Fibroblast of upper back skin (primary cell): ENCODE measurements around the gene MAP7D1.
A peak's percentile ranks its signal among the peaks of the same experiment; 100 is the strongest.
"Not testable (repeated sequence)": the region's sequence is repeated elsewhere in the genome, so short reads cannot be mapped to it uniquely, and the experiment has no call there.

Experiments used
- DNase-seq: peaks from one replicate; pipeline ENCODE4 v3.0.0-alpha.2; 2013

MAP7D1 gene

GRCh38 chr1:36172017-36172747 is 16.2 kb downstream of the MAP7D1 start:
- DNase-seq = no peak

- DNase-seq = peak; percentile 80
These were observed 17.0 kb downstream of the MAP7D1 start for GRCh38 chr1:36172983-36173382.

- no peak for DNase-seq
These were observed 18.8 kb downstream of the MAP7D1 start for GRCh38 chr1:36174713-36175112.

GRCh38 chr1:36175137-36176095 is 19.5 kb downstream of the MAP7D1 start:
- DNase-seq = peak; percentile 25

- DNase-seq = no peak
These were observed 20.4 kb downstream of the MAP7D1 start for GRCh38 chr1:36176106-36176949.

- DNase-seq = no peak
These were observed 21.9 kb downstream of the MAP7D1 start for GRCh38 chr1:36177589-36178431.

- DNase-seq = no peak
These were observed 22.7 kb downstream of the MAP7D1 start for GRCh38 chr1:36178471-36179219.

- DNase-seq = no peak
These were observed 23.2 kb downstream of the MAP7D1 start for GRCh38 chr1:36179220-36179600.

GRCh38 chr1:36182734-36183133 is 26.8 kb downstream of the MAP7D1 start:
- no peak for DNase-seq

GRCh38 chr1:36183309-36183856 is 27.4 kb downstream of the MAP7D1 start:
- peak; percentile 19 for DNase-seq

GRCh38 chr1:36187800-36188593 is 32.0 kb downstream of the MAP7D1 start:
- peak; percentile 90 for DNase-seq

GRCh38 chr1:36196805-36197204 is 40.8 kb downstream of the MAP7D1 start:
- not testable (repeated sequence) for DNase-seq

- no peak for DNase-seq
These were observed 42.7 kb downstream of the MAP7D1 start for GRCh38 chr1:36198641-36199040.

- DNase-seq = no peak
These were observed 44.2 kb downstream of the MAP7D1 start for GRCh38 chr1:36199934-36200741.

- no peak for DNase-seq
These were observed 47.1 kb downstream of the MAP7D1 start for GRCh38 chr1:36203027-36203553.

GRCh38 chr1:36203554-36204346 is 47.8 kb downstream of the MAP7D1 start:
- peak; percentile 63 for DNase-seq

- peak; percentile 29 for DNase-seq
These were observed 48.5 kb downstream of the MAP7D1 start for GRCh38 chr1:36204347-36204909.
